HG02938 (cell line): ENCODE data around the gene CHAD.
A peak's percentile ranks its signal among the peaks of the same experiment; 100 is the strongest.
"Not testable (repeated sequence)": the region's sequence is repeated elsewhere in the genome, so short reads cannot be mapped to it uniquely, and the experiment has no call there.

Experiments used
- ATAC-seq: cut with Tn5 transposase; IDR thresholded peaks from one replicate; pipeline ENCODE4 v1.9.1; 2021; ENCODE audit warnings: mild to moderate bottlenecking, moderate library complexity; ENCODE audit not compliant: unreplicated experiment

The CHAD gene

DNA sequence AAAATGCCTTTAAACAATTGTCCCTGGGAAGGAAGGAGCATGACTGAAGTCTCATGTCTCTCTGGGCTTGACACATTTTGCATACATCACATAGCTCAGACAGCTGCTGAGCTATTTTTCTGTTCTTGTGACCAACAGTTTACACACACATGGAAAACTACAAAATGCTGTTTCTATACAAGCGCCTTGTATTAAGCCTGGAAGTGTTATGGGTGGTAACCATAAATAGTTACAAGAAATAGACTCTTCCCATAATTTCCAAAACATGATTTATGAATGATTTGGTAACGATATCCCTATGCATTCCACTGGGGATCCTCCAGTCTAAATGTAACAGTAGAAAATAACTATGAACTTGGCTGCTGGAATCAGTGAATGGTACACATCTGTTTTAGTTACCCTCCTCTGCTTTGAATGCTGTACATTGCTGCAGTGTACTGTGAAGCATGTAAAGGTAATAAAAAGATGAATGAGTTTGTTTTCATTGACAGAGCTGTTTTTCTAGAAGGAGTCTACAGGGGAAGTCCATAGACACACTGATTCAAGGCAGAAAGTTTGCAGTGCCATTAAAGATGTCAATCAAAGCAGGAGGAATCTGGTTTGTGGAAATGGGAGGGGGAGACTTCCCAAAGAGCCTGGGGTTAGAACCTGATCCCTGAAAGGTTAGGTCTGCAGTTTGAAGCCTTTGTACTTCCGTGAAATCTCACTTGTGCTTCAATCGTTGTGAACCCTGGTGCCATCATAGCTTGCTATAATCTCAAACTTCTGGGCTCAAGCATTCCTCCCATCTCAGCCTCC is 37.7 kb downstream of the CHAD start:
- ATAC-seq: no peak

DNA sequence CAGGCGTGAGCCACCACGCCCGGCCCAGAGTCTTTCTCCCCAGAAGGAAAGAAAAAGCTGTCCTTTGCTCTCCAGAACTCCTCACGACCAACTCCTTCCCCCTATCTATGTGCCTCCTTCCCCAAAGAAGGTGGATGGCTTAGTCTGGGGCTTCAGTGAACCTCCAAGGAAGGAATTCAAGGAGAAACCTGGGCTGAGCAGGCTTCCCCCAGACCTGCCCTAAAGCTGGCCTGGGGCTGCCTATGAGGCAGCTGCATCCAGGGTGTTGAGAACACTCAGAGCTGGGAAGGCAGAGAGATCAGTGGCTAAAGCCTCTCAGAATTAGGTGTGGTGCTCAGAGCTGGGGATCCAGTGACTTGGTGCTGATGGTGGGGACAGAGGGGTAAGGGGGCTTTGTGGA is 38.9 kb downstream of the CHAD start:
- ATAC-seq: no peak

DNA sequence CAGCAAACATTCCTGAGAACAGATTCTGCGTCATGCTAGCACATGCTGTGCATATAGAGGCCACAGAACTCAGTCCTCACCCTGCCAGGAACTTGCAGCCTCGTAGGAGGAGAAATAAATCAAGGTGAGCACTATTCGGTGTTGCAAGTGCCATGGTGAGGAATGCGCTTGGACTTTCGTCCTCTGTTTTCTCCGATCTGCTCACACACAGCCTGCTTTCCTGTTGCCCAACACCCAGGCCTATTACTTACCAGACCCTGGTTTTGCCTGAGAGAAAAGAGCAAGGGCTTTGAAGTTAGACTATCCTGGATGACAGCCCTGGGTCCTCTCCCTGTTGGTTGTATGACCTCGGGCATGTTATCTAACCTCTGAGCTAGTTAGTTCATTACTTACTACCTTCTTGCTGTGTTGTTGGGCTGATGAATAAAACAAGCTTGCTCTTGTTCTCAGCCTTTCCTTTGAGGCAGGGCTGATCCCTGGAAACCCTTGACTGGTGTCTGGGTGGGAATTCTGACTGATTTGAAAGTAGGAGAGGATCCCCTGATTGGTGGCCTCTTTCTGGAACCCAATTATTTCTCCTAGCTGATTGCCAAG is 39.8 kb downstream of the CHAD start:
- no peak for ATAC-seq

DNA sequence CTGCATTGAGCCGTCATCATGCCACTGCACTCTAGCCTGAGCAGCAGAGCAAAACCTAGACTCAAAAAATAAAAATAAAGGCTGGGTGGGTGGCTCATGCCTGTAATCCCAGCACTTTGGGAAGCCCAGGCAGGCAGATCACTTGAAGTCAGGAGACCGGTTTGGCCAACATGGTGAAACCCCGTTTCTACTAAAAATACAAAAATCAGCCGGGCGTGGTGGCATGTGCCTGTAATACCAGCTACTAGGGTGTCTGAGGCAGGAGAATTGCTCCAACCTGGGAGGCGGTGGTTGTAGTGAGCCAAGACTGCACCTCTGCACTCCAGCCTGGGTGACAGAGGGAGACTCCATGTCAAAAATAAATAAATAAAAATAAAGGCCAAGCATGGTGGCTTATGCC is 40.6 kb downstream of the CHAD start:
- ATAC-seq: not testable (repeated sequence)

DNA sequence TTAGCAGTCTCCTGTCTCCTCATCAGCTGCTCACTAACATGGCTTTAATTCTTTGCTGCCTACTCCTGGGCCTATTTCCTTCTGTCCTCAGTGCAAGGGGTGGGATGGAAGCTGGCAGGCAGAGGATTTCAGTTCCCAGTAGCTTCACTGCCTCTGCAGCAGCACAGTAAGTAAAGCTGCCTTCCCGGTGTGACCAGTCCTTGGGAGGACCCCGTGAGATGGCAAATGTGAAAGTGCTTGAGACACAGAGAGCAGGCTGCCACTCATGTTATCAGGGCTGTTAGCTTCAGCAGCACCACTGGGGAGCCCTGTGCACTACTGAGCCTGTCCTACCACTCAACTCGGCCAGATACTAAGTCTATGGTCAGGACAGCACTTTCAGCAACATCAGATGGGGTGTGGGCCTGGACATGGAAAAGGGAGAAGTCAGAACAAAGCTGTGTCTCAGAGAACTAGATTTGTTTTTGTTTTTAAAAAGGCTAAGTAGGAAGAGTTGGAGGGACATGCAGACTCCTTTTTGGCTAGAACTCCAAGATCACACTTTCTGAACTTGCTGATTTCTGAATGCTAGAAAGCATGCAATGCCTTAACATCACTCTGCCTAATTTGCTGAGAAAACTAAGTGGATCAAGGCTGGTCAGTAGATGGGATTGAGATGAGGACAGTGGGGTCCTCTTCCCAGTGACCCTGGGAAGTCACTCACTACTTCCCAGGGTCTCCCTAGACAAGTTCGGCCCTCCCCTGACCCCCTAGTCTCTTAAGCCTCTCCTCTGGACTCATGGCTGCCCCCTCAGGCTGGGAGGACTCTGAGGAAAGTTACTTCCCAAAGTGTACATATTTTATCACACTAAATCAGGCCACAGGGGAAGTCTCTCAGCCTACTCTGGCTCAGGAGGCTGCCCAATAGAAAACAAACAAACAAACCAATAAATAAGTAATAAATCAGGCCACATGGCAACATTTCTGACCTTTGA is 41.6 kb downstream of the CHAD start:
- peak; percentile 40 for ATAC-seq

DNA sequence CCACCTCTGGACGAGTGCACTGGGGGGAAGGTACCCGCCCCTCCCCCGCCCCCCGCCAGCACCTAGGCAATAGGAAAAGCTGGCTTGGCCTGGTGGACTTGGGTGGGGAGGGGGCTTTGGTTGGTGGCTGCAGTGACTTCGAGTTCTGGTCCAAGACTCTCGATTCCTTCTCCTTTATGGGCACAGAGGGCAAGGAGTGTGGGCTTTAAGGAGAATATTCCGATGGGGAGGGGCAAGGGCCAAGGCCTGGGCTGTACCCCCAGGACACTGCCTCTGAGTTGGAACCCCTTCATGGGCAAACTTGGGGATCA is 42.3 kb downstream of the CHAD start:
- no peak for ATAC-seq

DNA sequence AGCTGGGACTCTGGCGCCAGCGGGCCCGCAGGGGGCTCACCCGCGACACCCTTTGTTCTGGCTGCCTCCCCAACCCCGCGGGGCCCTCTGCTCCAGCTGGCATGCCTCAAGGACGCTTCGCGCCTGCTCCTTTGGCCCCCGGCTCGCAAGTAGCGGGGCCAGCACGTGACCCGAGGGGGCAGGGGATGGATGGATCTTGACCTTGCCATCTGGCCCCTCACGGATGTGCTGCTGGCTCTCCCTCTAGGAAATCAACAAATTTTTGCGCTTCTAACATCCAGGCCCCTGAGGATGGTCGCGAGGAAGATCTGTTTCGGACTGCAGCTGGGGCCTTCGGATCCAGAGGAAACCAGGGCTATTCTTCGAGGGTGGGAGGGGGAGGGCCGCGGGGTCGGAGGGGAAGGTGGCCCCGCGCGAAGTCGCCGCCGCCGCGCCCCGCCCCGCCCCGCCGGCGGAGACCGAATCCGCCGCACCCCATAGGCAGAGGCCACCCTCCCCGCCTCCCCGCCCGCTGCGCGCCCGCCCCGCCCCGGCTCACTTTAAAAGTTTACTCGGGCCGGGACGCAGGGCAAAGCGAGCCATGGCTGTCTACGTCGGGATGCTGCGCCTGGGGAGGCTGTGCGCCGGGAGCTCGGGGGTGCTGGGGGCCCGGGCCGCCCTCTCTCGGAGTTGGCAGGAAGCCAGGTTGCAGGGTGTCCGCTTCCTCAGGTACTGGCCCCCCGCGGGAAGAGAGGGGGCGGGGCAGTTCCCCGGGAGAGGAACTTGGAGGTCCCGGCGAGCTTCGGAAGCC is 42.8 kb downstream of the CHAD start, which contains the start of gene ACSF2:
Gene ACSF2 (plus strand): TSS at position 537 of the 790 bp plus-strand sequence. CDS start 44 bp downstream, at position 581.
- no peak for ATAC-seq

DNA sequence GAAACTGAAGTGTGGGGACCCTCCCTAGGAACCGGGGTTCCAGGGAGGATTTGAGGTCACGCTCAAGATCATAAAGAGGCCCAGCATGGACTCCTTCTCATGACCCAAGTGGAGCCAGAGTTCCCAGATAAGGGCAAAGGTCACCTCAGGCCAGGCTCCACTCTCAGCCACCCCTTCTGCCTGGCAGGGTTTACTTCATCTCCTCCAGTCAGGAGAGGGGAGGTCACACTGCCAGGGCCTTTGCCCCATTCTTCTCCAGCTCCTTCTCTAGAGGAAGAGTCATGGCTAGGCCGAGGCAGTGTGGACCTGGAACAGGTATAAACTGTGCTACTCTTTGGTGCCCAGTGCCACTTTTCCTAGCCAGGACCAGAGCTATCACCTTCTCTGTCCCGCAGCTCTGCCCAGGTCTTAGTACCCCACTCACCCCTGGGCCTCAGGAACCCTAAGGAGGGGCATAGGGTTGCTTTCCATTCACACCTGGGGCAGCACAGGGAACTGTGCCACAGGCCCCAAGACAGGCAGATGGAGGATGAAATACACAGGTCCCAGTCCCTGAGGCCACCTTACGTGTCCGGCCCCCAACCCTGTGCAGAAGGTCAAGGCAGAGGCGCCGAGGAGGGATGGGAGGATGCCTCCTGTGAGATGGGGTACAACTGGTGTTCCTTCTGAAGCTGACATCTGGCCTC is 43.5 kb downstream of the CHAD start:
- ATAC-seq: no peak

DNA sequence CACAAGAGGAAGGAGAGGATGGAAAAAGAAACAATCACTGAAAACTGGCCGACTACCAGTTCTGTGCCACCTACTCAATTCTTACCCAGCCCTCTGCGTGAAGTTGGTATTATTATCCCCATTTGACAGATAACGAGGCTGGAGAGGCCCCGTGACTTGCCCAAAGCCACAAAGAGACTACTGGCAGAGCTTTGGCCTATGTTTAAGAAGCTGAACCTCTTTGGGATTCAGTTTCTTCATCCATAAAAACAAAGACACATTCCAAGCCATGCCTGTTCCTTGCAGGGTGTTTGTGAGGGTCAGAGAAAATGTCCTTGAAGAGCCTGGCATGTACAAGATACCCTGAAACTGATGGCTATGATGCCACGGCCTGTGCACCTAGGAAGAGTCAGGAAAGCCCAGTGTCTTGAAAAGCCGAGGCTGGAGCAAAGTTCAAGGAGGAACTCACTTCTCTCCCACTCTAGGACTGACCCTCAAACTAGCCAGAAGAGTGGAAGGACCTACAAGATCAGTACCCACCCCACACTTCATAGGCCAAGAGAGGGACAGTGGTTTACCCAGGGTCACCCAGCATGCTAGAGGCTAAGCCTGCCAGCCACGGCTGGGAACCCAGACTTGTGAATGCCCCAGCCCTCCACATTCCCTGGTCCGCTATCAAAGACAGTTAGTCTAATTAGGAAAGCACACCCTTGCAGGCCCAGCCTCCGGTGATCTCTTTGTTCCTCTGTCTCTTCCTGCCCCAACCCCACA is 44.3 kb downstream of the CHAD start:
- ATAC-seq: no peak

DNA sequence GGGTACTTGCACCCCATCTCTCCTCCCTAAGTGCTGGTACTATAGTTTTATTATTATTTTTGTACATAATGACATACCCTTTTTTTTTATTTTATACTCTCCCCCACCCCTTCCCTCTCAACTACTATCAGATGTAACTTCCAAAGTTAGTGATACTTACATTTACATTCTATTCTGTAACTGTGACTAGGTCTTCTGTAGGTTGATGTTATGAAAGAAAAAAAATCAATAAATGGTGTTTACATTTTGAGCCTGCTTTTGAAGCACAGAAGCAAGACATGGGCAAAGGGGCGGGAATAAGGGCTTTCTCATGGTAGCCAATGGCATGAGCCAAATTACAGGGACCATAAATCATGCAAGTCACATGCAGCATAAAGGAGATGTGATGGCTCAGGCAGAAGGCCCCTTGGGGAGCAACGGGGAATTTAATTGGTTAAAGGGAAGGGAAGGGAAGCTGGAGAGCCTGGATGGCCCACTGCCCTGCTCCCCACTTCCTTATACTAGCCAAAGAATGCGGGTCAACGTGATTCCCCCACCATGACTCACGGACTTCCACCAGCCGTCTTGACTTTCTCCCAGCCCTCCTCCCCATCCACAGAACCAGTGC is 45.0 kb downstream of the CHAD start:
- ATAC-seq: no peak

DNA sequence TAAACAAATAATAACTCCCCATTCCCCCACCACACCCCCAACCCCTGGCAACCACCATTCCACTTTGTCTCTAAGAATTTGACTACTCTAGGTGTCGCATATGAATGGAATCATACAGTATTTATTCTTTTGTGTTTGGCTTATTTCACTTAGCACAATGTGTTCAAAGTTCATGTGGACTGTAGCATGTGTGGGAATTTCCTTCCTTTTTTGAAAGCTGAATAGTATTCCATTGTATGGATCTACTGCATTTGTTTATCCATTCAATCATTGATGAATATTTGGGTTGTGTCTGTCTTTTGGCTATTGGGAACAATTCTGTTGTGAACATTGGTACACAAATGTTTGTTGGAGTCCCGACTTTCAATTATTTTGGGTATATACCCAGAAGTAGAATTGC is 45.9 kb downstream of the CHAD start:
- no peak for ATAC-seq

DNA sequence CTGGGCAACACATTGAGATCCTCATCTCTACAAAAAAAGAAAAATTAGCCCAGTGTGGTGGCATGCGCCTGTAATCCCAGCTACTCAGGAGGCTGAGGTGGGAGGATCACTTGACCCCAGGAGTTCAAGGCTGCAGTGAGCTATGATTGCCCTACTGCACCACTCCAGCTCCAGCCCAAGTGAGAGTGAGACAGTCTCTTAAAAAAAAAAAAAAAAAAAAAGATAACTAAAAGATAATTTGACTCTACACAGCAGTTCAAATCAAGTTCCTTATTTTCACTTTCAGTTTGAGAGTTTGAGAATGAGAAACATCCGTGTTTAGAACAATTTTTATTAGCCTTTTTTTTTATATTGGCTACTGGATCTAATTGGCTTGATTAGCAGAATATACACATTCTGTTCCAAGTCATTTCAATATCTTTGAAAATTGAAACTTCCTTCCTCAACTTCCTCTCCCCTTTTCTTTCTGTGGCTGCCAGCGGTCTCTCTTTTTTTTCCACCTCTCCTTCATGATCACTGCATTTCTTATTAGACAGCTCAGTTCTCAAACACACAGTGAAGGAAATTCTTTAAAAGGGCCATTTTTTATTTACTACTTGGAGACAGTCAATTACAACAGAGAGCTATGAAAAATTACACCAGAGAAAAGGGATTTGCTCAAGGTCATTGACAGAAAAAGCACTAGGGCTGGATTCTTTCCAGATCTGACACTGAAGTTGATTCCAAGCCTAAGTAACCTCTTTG is 47.2 kb downstream of the CHAD start:
- ATAC-seq: no peak

DNA sequence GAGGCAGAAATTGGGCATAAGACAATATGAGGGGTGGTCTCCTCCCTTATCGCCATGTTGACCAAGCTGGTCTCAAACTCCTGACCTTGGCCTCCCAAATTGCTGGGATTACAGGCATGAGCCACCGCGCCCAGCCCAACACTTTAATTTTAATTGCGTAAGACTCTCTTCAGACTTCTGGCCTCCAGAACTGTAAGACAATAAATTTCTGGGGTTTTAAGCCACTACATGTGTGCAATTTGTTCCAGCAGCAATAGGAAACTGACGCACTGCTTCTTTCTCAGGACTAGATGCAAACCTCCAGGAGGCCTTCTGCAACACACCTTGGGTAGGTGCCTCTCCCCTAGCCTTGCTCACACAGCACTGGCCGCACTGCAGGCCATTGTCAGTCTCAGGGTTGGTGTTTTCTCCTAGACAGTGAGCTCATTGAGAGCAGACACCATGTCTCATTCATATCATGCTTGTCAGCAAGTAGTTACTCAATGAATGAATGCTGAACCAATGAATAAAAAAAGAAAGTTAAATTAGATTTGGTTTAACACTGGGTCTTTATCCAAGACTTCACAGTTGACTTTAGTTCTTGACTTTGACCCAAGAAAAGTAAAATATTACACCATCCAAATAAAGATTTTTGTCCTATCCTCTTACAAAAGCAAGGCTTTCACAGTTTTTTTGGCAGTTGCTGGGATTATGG is 48.1 kb downstream of the CHAD start:
- ATAC-seq: no peak

DNA sequence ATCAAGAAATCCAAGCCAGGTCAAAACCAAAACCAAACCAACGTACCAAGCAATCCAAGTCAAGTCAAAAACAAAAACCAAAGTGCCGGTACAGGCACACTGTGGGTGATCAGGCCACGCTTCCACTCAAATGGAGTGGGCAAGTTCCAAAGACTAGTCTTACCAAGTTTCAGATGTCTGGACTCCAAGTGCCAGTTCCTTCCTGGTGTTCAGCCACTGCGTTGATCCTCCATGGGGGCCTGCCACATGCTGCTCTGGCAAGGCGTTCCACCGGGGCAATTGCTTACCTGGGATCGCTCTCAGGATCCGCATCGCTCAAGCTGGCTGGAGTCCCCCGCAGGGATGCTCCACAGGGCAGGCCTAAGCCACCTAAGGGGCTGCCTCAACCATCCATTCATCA is 49.1 kb downstream of the CHAD start:
- ATAC-seq: not testable (repeated sequence)

DNA sequence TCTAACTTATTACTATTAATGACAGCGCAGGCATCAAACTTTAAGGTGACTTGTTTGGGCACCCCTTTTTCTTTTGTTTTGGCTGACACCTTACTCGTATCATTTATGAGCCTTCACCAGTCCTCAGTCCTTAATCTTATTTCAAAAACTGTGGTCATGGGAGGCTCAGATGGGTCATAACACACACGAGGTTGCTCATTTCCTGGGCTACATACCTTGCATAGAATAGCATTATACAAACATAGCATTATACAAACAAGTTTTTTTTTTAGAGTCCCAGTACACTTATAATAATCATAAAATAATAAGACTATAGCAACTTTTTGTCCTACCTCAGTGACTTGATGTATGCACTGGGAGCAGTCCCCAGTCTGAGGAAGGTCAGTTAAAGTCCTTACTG is 53.9 kb downstream of the CHAD start:
- ATAC-seq: no peak
